ENCODE measurements around the gene PRM2.

The PRM2 gene

GRCh38 chr16:11255737-11256660, 20.3 kb downstream of the PRM2 start, which contains the start of gene SOCS1:
Gene SOCS1, minus strand, starts transcription at chr16:11256204. Its CDS starts 726 bp downstream, at chr16:11255478.
- H3K9me3 ChIP-seq (ENCODE audit: insufficient read depth, low read length, severe bottlenecking): no peaks in the 10 kb centered on the region

GRCh38 chr16:11254913-11255736, 21.2 kb downstream of the PRM2 start:
- DNase-seq: peak; percentile 62

More at GRCh38 chr16:11255737-11256660, 20.3 kb downstream of the PRM2 start, which contains the start of gene SOCS1:
- H4K20me1 ChIP-seq (ENCODE audit: insufficient read depth, low read length): peaks cover 46% of the 10 kb centered on the region
- peak within 1 kb of the TSS; percentile 73 to 95 for H3K4me3 ChIP-seq (ENCODE audit: low read depth in 1 of 2, low read length in 2 of 2)
- H3K27ac ChIP-seq (ENCODE audit: low read length): peak within 1 kb of the TSS; percentile 95
- H3K36me3 ChIP-seq (ENCODE audit: insufficient read depth, low read length): peaks cover 49% of the 10 kb centered on the region
- H3K4me2 ChIP-seq (ENCODE audit: insufficient read depth, low read length): peak within 1 kb of the TSS; percentile 93
- ATAC-seq (ENCODE audit: insufficient read depth, low read depth) (peak; percentile 61), DNase-seq (peak; percentile 89)
- H3K4me1 ChIP-seq (ENCODE audit: insufficient read depth, low read length): peaks cover 60% of the 10 kb centered on the region
- H3K27me3 ChIP-seq (ENCODE audit: insufficient read depth, low read length, poor library complexity): no peaks in the 10 kb centered on the region
- peak within 1 kb of the TSS; percentile 92 for H3K9ac ChIP-seq (ENCODE audit: low read depth, low read length)
- H2AFZ ChIP-seq (ENCODE audit: low read depth, low read length): peak within 1 kb of the TSS; percentile 69
- TF ChIP-seq CTCF (IDR thresholded peaks at IDR 0.05; ENCODE audit: borderline replicate concordance, extremely low read depth, low read length, poor library complexity, severe bottlenecking) (peak; percentile 75), EZH2 (IDR thresholded peaks at IDR 0.05; ENCODE audit: borderline replicate concordance, low read depth, low read length, severe bottlenecking) (no peak)
- peaks cover 65% of the 10 kb centered on the region for H3K79me2 ChIP-seq (ENCODE audit: insufficient read depth, low read length)

More at GRCh38 chr16:11254913-11255736, 21.2 kb downstream of the PRM2 start:
- TF ChIP-seq EZH2 (IDR thresholded peaks at IDR 0.05; ENCODE audit: borderline replicate concordance, low read depth, low read length, severe bottlenecking) (no peak), CTCF (IDR thresholded peaks at IDR 0.05; ENCODE audit: borderline replicate concordance, extremely low read depth, low read length, poor library complexity, severe bottlenecking) (peak; percentile 43)
- Histone ChIP-seq H3K27me3 (ENCODE audit: insufficient read depth, low read length, poor library complexity) (no peaks in the 10 kb centered on the region), H3K36me3 (ENCODE audit: insufficient read depth, low read length) (peaks cover 55% of the 10 kb centered on the region), H3K9me3 (ENCODE audit: insufficient read depth, low read length, severe bottlenecking) (no peaks in the 10 kb centered on the region), H3K4me3 (ENCODE audit: low read depth in 1 of 2, low read length in 2 of 2) (peak overlapping the region; percentile 65 to 95), H3K4me1 (ENCODE audit: insufficient read depth, low read length) (peaks cover 60% of the 10 kb centered on the region), H3K27ac (ENCODE audit: low read length) (peak overlapping the region; percentile 91), H3K79me2 (ENCODE audit: insufficient read depth, low read length) (peaks cover 72% of the 10 kb centered on the region), H3K9ac (ENCODE audit: low read depth, low read length) (peak overlapping the region; percentile 92), H2AFZ (ENCODE audit: low read depth, low read length) (no peak overlapping the region), H3K4me2 (ENCODE audit: insufficient read depth, low read length) (peak overlapping the region; percentile 93), H4K20me1 (ENCODE audit: insufficient read depth, low read length) (peaks cover 52% of the 10 kb centered on the region)
- ATAC-seq (ENCODE audit: insufficient read depth, low read depth): peak; percentile 4
